ENCODE results near the gene HOXA6. TPM values are rescaled to one million over a fixed set of nuclear protein-coding genes. Genes with fewer than 3 reads are reported as not detected.

The HOXA6 gene
- total RNA-seq, 1 donor: 7.6 TPM

GRCh38 chr7:27176524-27176845 is 28.9 kb upstream of the HOXA6 start:
- H3K27ac ChIP-seq (ENCODE audit: low read depth, low read length): peak overlapping the region; percentile 76
- peaks cover 7% of the 10 kb centered on the region for H4K20me1 ChIP-seq (ENCODE audit: insufficient read depth, low read length)
- peak overlapping the region; percentile 99 for H3K4me2 ChIP-seq (ENCODE audit: insufficient read depth, low read length)
- H3K9me3 ChIP-seq (ENCODE audit: low read depth, low read length): no peaks in the 10 kb centered on the region
- peaks cover 55% of the 10 kb centered on the region for H3K4me1 ChIP-seq (ENCODE audit: insufficient read depth, low read length)
- no peak for DNase-seq (ENCODE audit: insufficient read length, low spot score, missing footprints)
- H3K4me3 ChIP-seq (ENCODE audit: insufficient read depth, low read length): peak overlapping the region; percentile 75
- no peaks in the 10 kb centered on the region for H3K27me3 ChIP-seq (ENCODE audit: insufficient read depth, low read length)
- no peak overlapping the region for H2AFZ ChIP-seq (ENCODE audit: low read length)
- TF ChIP-seq CTCF (IDR thresholded peaks at IDR 0.05; ENCODE audit: extremely low read depth, low read depth, low read length): no peak
- peaks cover 7% of the 10 kb centered on the region for H3K36me3 ChIP-seq (ENCODE audit: insufficient read depth, low read length)
- H3K79me2 ChIP-seq (ENCODE audit: insufficient read depth, low read length): peaks cover 98% of the 10 kb centered on the region

- Histone ChIP-seq H3K4me2 (ENCODE audit: insufficient read depth, low read length) (peak overlapping the region; percentile 99), H3K27me3 (ENCODE audit: insufficient read depth, low read length) (no peaks in the 10 kb centered on the region), H3K4me1 (ENCODE audit: insufficient read depth, low read length) (peaks cover 50% of the 10 kb centered on the region), H3K79me2 (ENCODE audit: insufficient read depth, low read length) (peaks cover 98% of the 10 kb centered on the region), H3K36me3 (ENCODE audit: insufficient read depth, low read length) (peaks cover 12% of the 10 kb centered on the region), H3K4me3 (ENCODE audit: insufficient read depth, low read length) (peak overlapping the region; percentile 75), H3K27ac (ENCODE audit: low read depth, low read length) (peak overlapping the region; percentile 76), H3K9me3 (ENCODE audit: low read depth, low read length) (no peaks in the 10 kb centered on the region), H4K20me1 (ENCODE audit: insufficient read depth, low read length) (peaks cover 7% of the 10 kb centered on the region), H2AFZ (ENCODE audit: low read length) (peak overlapping the region; percentile 49)
- no peak for DNase-seq (ENCODE audit: insufficient read length, low spot score, missing footprints)
- no peak for TF ChIP-seq CTCF (IDR thresholded peaks at IDR 0.05; ENCODE audit: extremely low read depth, low read depth, low read length)
Observed at GRCh38 chr7:27175626-27176523, 28.3 kb upstream of the HOXA6 start.

- Histone ChIP-seq H3K9me3 (ENCODE audit: low read depth, low read length) (no peaks in the 10 kb centered on the region), H3K4me1 (ENCODE audit: insufficient read depth, low read length) (peaks cover 43% of the 10 kb centered on the region), H3K27ac (ENCODE audit: low read depth, low read length) (peak overlapping the region; percentile 76), H2AFZ (ENCODE audit: low read length) (no peak overlapping the region), H3K27me3 (ENCODE audit: insufficient read depth, low read length) (no peaks in the 10 kb centered on the region), H4K20me1 (ENCODE audit: insufficient read depth, low read length) (peaks cover 7% of the 10 kb centered on the region), H3K4me3 (ENCODE audit: insufficient read depth, low read length) (peak overlapping the region; percentile 75), H3K36me3 (ENCODE audit: insufficient read depth, low read length) (peaks cover 12% of the 10 kb centered on the region), H3K4me2 (ENCODE audit: insufficient read depth, low read length) (peak overlapping the region; percentile 99), H3K79me2 (ENCODE audit: insufficient read depth, low read length) (peaks cover 98% of the 10 kb centered on the region)
- TF ChIP-seq CTCF (IDR thresholded peaks at IDR 0.05; ENCODE audit: extremely low read depth, low read depth, low read length): no peak
- no peak for DNase-seq (ENCODE audit: insufficient read length, low spot score, missing footprints)
Observed at GRCh38 chr7:27174874-27175625, 27.5 kb upstream of the HOXA6 start.
